ENCODE data around the gene SLC50A1.

The SLC50A1 gene

DNA sequence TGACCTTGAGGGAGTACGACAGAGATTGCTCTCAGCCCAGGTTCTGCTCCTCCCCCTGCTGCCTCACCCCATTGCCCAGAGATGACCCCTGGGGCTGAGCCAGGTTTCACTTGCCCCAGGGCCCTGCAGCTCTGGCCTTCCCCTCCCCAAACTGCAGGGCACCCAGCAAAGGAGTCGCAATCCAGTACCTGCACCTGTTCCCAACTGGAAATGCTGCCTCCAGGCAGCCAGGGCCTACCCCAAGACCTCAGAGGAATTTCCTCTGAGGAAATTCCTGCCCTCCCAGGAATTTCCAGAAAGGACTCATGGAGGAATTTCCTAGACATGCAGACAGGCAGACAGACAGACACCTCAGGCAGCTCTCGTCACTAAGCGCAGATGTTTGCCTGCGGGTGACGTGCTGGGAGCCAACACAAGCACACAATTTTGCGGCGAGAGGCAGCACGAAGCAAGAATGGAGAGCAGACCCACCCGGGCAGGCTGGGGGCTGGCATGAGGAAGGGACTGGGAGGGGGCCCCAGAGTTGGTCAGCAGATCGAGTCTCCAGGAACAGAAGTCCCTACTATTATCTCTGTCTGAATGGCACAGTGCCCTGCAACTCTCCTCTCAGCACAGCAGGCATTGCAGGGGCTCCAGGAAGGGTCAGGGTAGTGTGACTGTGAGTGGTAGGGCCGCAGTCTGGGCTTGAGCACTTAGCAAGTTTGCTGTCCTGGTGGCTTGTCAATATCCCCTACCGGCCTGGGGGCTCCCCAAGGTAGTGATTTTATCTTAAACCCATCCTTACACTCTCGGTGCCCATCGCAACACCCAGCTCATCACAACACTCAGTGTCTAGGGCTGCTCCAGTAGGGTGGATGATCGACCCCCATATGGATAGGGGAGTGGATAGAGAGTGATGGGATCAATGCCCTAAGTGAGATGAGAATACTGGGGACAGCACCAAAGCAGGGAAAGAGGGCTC is 10.9 kb upstream of the SLC50A1 start:
- DNase-seq (ENCODE audit: low read depth, low spot score) = no peak
- TF ChIP-seq CTCF (IDR thresholded peaks at IDR 0.05; ENCODE audit: low read depth, low read length) = no peak
- no peak overlapping the region for H3K4me3 ChIP-seq (ENCODE audit: low read depth, low read length)
- in situ Hi-C loops (cut with HindIII; ENCODE audit: low sequenced_read_pairs) = no loop called here

DNA sequence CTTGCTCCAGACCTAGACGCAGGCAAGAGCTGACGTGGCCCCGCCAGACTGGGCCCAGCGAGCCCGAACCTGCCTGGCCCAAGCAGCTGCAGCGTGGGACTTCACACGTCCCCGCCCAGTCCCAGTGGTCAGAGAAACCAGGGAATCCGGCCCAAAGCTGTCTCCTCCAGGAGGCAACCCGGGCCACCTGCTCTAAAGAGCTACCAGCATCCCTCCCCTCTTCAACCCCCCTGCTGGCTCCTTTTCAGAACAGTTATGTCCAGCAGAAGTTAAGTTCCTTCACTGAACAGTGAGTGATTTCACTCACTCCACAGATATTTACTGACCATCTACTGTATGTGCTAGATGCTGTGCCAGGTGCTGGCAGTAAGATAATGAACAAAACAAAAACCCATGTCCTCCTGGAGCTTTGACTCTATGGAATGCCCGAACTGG is 10.1 kb upstream of the SLC50A1 start:
- TF ChIP-seq CTCF (IDR thresholded peaks at IDR 0.05; ENCODE audit: low read depth, low read length) = no peak
- no peak overlapping the region for H3K4me3 ChIP-seq (ENCODE audit: low read depth, low read length)
- no peak for DNase-seq (ENCODE audit: low read depth, low spot score)
- in situ Hi-C loops (cut with HindIII; ENCODE audit: low sequenced_read_pairs) = no loop called here

DNA sequence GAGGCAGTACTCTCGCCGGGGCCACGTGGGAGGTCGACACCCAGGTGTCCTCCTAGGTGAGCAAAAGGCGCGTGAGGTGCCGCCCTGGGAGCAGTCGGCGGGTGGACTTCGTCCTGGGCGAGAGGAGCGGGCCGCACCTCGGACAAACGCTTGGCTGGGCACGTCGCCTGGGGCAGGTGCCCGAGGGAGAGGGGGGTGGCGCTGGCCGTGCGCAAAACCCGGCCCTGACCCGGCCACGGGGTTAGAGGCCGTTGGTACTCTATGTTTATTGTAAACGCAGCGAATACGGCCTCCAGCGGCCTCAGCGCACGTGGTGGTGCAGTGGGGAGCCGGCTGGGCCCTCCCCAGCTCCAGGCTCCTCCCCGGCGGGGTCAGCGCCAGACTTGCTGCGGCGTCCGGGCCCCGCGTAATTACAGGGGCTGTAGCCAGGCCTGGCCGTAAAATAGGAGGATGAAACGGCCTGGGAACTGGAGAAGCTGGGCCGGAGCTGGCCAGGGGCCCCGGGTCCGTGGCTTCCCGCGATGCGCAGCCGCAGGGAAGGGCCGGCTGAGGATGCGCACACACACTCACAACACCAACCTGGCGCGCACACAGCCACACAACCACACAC is 9.6 kb upstream of the SLC50A1 start:
- no peak overlapping the region for H3K4me3 ChIP-seq (ENCODE audit: low read depth, low read length)
- in situ Hi-C loops (cut with HindIII; ENCODE audit: low sequenced_read_pairs) = no loop called here
- DNase-seq (ENCODE audit: low read depth, low spot score) = no peak
- TF ChIP-seq CTCF (IDR thresholded peaks at IDR 0.05; ENCODE audit: low read depth, low read length) = no peak

DNA sequence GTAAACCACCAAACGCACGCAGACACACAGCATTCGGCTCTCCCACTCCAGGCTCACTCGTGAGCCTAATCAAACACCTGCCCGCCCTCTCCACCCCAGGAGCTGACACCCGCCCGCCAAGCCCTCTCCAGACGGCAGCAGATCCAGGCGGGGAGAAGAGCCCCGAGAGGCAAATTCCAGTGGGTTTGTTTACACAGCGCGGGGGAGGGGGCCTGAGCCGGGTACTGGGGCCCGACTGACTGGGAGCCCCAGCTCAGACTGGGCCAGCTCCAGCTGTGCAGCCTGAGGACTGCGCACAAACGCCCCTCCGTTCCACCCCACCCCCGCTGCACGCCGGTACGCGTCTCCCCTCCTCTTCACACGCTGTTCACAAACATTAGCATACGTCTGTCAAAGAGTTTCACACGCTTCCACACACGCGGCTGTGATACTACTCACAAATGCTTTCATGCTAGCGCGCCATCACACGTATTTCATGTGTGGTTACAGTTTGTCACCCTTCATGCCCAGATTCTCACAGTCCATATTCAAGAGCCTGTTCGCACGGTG is 9.0 kb upstream of the SLC50A1 start:
- peak; percentile 28 for DNase-seq (ENCODE audit: low read depth, low spot score)
- peak overlapping the region; percentile 2 for H3K4me3 ChIP-seq (ENCODE audit: low read depth, low read length)
- no peak for TF ChIP-seq CTCF (IDR thresholded peaks at IDR 0.05; ENCODE audit: low read depth, low read length)
- in situ Hi-C loops (cut with HindIII; ENCODE audit: low sequenced_read_pairs) = no loop called here

DNA sequence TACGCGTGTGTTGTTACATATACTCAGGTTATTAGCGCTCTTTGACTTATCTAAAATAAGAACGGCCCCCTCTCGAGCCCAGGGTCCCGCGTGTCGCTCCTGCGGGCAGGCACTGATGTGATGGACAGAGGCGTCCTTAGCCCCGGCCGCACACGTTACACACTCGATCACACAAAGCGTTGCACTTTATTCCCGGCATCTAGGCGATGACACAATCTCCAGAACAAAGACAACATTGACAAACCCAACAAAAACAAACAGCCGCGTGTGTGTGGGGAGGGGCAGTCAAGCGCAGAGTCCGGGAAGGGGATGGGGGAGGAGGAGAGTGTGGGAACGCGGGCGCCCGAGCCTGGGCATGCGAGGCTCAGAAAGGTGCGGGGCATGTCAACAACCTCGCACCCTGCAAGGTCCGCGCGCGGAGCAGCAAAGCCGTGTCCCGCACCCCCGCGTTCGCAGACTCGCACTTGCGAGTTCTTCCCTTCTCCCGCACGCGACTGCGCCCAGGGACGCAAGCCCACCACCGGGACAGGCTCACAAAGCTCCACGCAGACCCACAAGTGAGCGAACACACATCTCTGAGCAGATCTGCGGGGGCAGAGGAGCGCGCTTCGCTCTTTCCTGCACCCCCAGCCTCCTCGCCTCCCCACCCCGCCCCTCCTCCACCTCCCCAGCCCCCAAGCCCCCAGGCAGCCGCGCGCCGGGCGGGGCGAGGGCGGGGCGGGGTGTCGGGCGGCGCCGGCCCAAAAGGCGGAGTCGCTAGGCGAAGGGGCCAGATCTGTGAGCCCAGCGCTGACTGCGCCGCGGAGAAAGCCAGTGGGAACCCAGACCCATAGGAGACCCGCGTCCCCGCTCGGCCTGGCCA is 8.3 kb upstream of the SLC50A1 start, which contains the start of gene EFNA1:
Gene EFNA1, plus strand, starts transcription at position 772 of the 862 bp plus-strand sequence. CDS start 102 bp downstream, outside the sequence.
- in situ Hi-C loops (cut with HindIII; ENCODE audit: low sequenced_read_pairs) = no loop called here
- DNase-seq (ENCODE audit: low read depth, low spot score) = peak; percentile 39
- H3K4me3 ChIP-seq (ENCODE audit: low read depth, low read length) = peak within 1 kb of the TSS; percentile 45
- TF ChIP-seq CTCF (IDR thresholded peaks at IDR 0.05; ENCODE audit: low read depth, low read length) = no peak

Data from astrocyte of the spinal cord (primary cell).